NCI-H146 (cell line): ENCODE results near the gene SLCO2A1.

ENCODE experiments used
- DNase-seq: peaks from one replicate; lab custom pipeline; 2025; lab: John Stamatoyannopoulos, UW

Gene SLCO2A1

GRCh38 chr3:133999891-134000685 lies 29.6 kb downstream of the SLCO2A1 start:
- DNase-seq = no peak

GRCh38 chr3:133998691-133999241 lies 31.0 kb downstream of the SLCO2A1 start:
- no peak for DNase-seq

GRCh38 chr3:133997871-133998635 lies 31.7 kb downstream of the SLCO2A1 start:
- no peak for DNase-seq

GRCh38 chr3:133996996-133997395 lies 32.7 kb downstream of the SLCO2A1 start:
- DNase-seq = no peak

- no peak for DNase-seq
These were observed 33.5 kb downstream of the SLCO2A1 start for GRCh38 chr3:133996251-133996661.

- no peak for DNase-seq
These were observed 34.5 kb downstream of the SLCO2A1 start for GRCh38 chr3:133995264-133995663.

- DNase-seq = no peak
These were observed 35.4 kb downstream of the SLCO2A1 start for GRCh38 chr3:133994166-133994890.

GRCh38 chr3:133992951-133993620 lies 36.6 kb downstream of the SLCO2A1 start:
- no peak for DNase-seq

GRCh38 chr3:133992381-133992780 lies 37.3 kb downstream of the SLCO2A1 start:
- no peak for DNase-seq

- no peak for DNase-seq
These were observed 38.1 kb downstream of the SLCO2A1 start for GRCh38 chr3:133991637-133992036.

- no peak for DNase-seq
These were observed 38.5 kb downstream of the SLCO2A1 start for GRCh38 chr3:133991209-133991608.

- no peak for DNase-seq
These were observed 39.6 kb downstream of the SLCO2A1 start for GRCh38 chr3:133989936-133990702.

GRCh38 chr3:133988631-133989161 lies 41.0 kb downstream of the SLCO2A1 start:
- no peak for DNase-seq

- no peak for DNase-seq
These were observed 41.7 kb downstream of the SLCO2A1 start for GRCh38 chr3:133987948-133988484.

- DNase-seq = no peak
These were observed 42.6 kb downstream of the SLCO2A1 start for GRCh38 chr3:133987136-133987535.

- DNase-seq = no peak
These were observed 43.4 kb downstream of the SLCO2A1 start for GRCh38 chr3:133986311-133986710.

- no peak for DNase-seq
These were observed 44.8 kb downstream of the SLCO2A1 start for GRCh38 chr3:133984975-133985374.

GRCh38 chr3:133983576-133984560 lies 45.9 kb downstream of the SLCO2A1 start:
- DNase-seq = no peak

GRCh38 chr3:133983126-133983525 lies 46.6 kb downstream of the SLCO2A1 start:
- DNase-seq = no peak
